ENCODE data around the gene ALDH9A1.

The ALDH9A1 gene

DNA sequence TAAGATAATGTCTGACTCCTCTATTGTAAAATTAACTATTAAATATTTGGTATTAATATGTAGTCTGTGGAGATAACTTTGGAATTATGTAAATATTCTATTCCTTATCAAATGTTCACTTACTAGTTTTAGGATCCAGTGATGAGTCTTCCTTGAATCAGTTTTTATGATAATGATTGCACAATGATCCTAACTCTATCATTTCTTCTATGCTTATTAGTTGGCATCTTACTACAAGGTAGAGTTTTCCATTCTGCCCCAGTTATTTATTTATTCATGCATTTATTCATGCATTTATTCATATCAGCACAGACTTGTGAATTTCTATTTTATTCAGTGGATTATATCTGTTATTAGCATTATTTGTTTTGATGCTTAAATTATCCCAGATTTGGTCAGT is 74.7 kb downstream of the ALDH9A1 start:
- DNase-seq (ENCODE audit: low read depth): no peak

DNA sequence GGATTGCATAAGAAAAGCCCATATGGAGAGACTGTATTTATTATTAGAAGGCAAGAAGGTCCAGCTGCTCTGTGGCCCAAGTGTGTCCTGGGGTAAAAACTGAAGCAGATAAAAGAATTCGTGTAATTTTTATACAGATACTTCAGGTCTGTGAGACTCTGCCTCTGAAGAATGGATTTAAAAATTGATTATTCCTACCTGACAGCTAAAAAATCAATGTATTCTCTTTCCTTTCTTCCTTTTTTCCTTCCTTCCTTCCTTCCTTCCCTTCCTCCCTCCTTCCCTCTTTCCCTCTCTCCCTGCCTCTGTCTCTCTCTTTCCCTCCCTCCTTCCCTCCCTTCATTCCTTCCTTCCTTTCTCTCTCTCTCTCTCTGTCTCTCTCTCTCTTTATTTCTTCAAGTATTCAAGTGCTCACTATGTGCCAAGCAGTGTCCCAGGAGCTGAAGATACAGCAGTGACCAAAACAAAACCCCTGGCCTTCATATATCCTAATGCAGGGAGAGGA is 78.7 kb downstream of the ALDH9A1 start:
- no peak for DNase-seq (ENCODE audit: low read depth)

DNA sequence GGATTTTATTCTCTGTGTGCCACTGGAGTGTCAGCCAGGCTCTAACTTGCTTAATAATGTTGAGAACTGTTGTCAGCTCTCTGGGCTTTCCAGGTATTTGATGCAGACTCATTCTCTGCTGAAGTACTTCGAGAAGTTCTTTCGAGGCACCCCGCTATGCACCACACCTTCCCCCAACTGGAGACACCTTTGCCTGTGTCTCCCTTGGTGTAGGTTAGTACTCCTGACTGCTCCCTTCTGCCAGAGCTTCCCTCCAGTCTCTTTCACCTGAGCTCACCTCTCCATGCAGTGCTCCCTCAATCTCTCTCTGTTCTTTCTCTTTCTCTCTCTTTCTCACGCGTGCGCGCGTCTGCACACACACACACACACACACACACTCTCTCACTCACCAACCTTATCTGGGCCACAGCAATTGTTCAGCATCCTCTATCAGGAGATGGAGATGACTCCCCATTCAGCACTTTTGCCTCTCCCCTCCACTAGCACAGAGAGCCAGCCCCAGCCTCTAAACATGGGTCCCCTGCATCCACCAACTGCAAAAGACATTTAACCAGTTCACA is 81.3 kb downstream of the ALDH9A1 start:
- no peak for DNase-seq (ENCODE audit: low read depth)

DNA sequence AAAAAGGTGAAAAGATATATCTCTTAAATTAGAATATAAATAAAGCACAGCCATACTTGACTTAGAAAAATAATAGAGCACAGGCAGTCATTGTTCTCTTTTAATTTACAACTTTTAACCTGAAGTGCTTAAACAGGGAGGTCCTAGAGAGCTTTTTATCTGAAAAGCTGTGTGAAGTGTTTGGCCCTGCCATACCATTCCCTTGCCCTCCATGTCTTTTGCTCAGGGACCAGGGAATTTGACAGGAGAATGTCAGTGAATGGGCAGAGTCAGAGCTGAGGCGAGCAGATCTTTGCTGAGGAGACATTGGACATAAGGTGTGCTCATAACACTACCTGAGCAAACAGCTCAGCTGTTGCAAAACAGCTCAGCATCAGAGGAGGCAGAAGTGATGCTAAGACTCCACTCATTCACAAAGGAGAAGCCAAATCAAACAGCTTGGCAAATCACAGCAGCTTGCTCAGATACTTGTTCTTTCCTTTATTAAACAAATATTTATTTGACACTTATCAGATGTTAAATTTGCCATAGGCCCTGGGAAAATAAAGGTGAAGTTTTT is 82.2 kb downstream of the ALDH9A1 start:
- DNase-seq (ENCODE audit: low read depth): no peak

All from activated T-cell treated with anti-CD3 and anti-CD28 coated beads for 1 hour (primary cell).